Adipose tissue (tissue), 3 donors: ENCODE data around the gene TARBP1. TPM values are rescaled to one million over a fixed set of nuclear protein-coding genes. Genes with fewer than 3 reads are reported as not detected.
"Not testable (repeated sequence)": the region's sequence is repeated elsewhere in the genome, so short reads cannot be mapped to it uniquely, and the experiment has no call there.

Experiments
- H3K27ac ChIP-seq: one replicate; pipeline ENCODE4 v1.5.1; 2013; ENCODE audit warnings: low read depth, low read length
- WGBS, 3 donors: extraction: QIAGEN DNeasy Blood & Tissue Kit; methylation state at CpG; one replicate each; pipeline ENCODE4 v1.1.7; 2013; 5-methylcytosine and 5-hydroxymethylcytosine counted together
- polyA plus RNA-seq, 3 donors: library from polyadenylated mRNA; stranded (reverse); fragments of 200-250 nt; gene quantifications; one replicate each; pipeline ENCODE4 v1.2.3, GENCODE V29; 2013
- donor health status: healthy with polysubstance abuse.
- donor health status: Bipolar disorder and iron deficiency.
- donor health status: healthy.

The TARBP1 gene
- polyA plus RNA-seq, 3 donors = 10.4 to 12.0 (median 11.0) TPM

- no peak overlapping the region for H3K27ac ChIP-seq
- 2 to 5% (median 4%) methylated on average over 6 of the region's 6 CpGs for WGBS, 3 donors
Observed at GRCh38 chr1:234373959-234374254, 105.1 kb downstream of the TARBP1 start.

- H3K27ac ChIP-seq = peak within 1 kb of the TSS; percentile 88
- WGBS, 3 donors = 0 to 1% (median 0%) methylated on average over 61 to 62 of the region's 62 CpGs
Observed at GRCh38 chr1:234373064-234373958, 105.7 kb downstream of the TARBP1 start, which contains the start of gene COA6. Gene COA6, plus strand, starts transcription at chr1:234373456. Its CDS starts 11 bp downstream, at chr1:234373467.

- 35 to 47% (median 46%) methylated on average over 9 of the region's 9 CpGs for WGBS, 3 donors
- no peak overlapping the region for H3K27ac ChIP-seq
Observed at GRCh38 chr1:234372011-234372757, 106.8 kb downstream of the TARBP1 start.

- 26 to 75% (median 57%) methylated on average over 2 of the region's 2 CpGs for WGBS, 3 donors
Observed at GRCh38 chr1:234371414-234371813, 107.6 kb downstream of the TARBP1 start.

GRCh38 chr1:234369784-234370183 lies 109.2 kb downstream of the TARBP1 start:
- no peak overlapping the region for H3K27ac ChIP-seq
- 76 to 91% (median 81%) methylated on average over 1 of the region's 1 CpG for WGBS, 3 donors

More at GRCh38 chr1:234371414-234371813, 107.6 kb downstream of the TARBP1 start:
- no peak overlapping the region for H3K27ac ChIP-seq

GRCh38 chr1:234369033-234369430 lies 109.9 kb downstream of the TARBP1 start:
- H3K27ac ChIP-seq = no peak overlapping the region
- 84 to 89% (median 84%) methylated on average over 3 of the region's 3 CpGs for WGBS, 3 donors

- 76 to 81% (median 76%) methylated on average over 12 of the region's 12 CpGs for WGBS, 3 donors
- H3K27ac ChIP-seq = no peak overlapping the region
Observed at GRCh38 chr1:234368320-234369032, 110.5 kb downstream of the TARBP1 start.

GRCh38 chr1:234362558-234362957 lies 116.4 kb downstream of the TARBP1 start:
- no peak overlapping the region for H3K27ac ChIP-seq
- 64 to 89% (median 86%) methylated on average over 2 of the region's 2 CpGs for WGBS, 3 donors

- no peak overlapping the region for H3K27ac ChIP-seq
- WGBS, 3 donors = 74 to 81% (median 78%) methylated on average over 3 of the region's 3 CpGs
Observed at GRCh38 chr1:234361102-234361603, 117.8 kb downstream of the TARBP1 start.

GRCh38 chr1:234357831-234358230 lies 121.1 kb downstream of the TARBP1 start:
- no peak overlapping the region for H3K27ac ChIP-seq

- WGBS, 3 donors = 53 to 71% (median 54%) methylated on average over 35 of the region's 35 CpGs
- H3K27ac ChIP-seq = not testable (repeated sequence)
Observed at GRCh38 chr1:234356615-234357269, 122.2 kb downstream of the TARBP1 start.

- no peak overlapping the region for H3K27ac ChIP-seq
- 41 to 74% (median 69%) methylated on average over 3 of the region's 3 CpGs for WGBS, 3 donors
Observed at GRCh38 chr1:234355782-234356510, 123.0 kb downstream of the TARBP1 start.

- H3K27ac ChIP-seq = no peak overlapping the region
- WGBS, 3 donors = 48 to 65% (median 51%) methylated on average over 4 of the region's 4 CpGs
Observed at GRCh38 chr1:234348964-234349363, 130.0 kb downstream of the TARBP1 start.

- H3K27ac ChIP-seq = no peak overlapping the region
- 94 to 100% (median 96%) methylated on average over 1 of the region's 1 CpG for WGBS, 3 donors
Observed at GRCh38 chr1:234345237-234345636, 133.7 kb downstream of the TARBP1 start.

- no peak overlapping the region for H3K27ac ChIP-seq
- WGBS, 3 donors = 56 to 81% (median 78%) methylated on average over 5 of the region's 5 CpGs
Observed at GRCh38 chr1:234342774-234343173, 136.2 kb downstream of the TARBP1 start.
